Measurements from ENCODE around the gene PPP2R5D. TPM values are rescaled to one million over a fixed set of nuclear protein-coding genes. Genes with fewer than 3 reads are reported as not detected.

Gene PPP2R5D
- total and polyA plus RNA-seq, 9 of the 15 experiments (the other 6 are each of a cell fraction or from before 2014, with no cell fraction given): 1.3 to 96.1 (median 38.4) TPM

- TF ChIP-seq FOXP1 (CRISPR knock-in tag; IDR thresholded peaks at IDR 0.05): peak; percentile 93; the same call in 1 of the 2 replicates
- TF ChIP-seq JUND (IDR thresholded peaks at IDR 0.05; ENCODE audit: borderline replicate concordance, low read depth, low read length): peak; percentile 72
- peak; percentile 58; the same call in 1 of the 3 replicates for TF ChIP-seq JUND (tag; IDR thresholded peaks at IDR 0.05; ENCODE audit: borderline replicate concordance, low read depth, low read length)
- TF ChIP-seq IRF1 (CRISPR knock-in tag; IDR thresholded peaks at IDR 0.05; ENCODE audit: borderline replicate concordance): no peak
- peak; percentile 27; the same call in 1 of the 2 replicates for TF ChIP-seq HDAC2 (IDR thresholded peaks at IDR 0.05)
- no peak for TF ChIP-seq CGGBP1 (CRISPR knock-in tag; IDR thresholded peaks at IDR 0.05)
- TF ChIP-seq RB1 (IDR thresholded peaks at IDR 0.05; ENCODE audit: low read depth): peak; percentile 87
- 0 out of 2 replicates have a peak, but pooled peaks have one; percentile 21 for TF ChIP-seq NR2C2 (CRISPR knock-in tag; IDR thresholded peaks at IDR 0.05)
- TF ChIP-seq NR2C2 (tag; IDR thresholded peaks at IDR 0.05): peak; percentile 81; the same call in 1 of the 2 replicates
- no peak for TF ChIP-seq ARHGAP35 (IDR thresholded peaks at IDR 0.05; ENCODE audit: partially characterized antibody)
- TF ChIP-seq HEY1 (CRISPR knock-in tag; IDR thresholded peaks at IDR 0.05; ENCODE audit: borderline replicate concordance): no peak
- TF ChIP-seq POLR2G (IDR thresholded peaks at IDR 0.05; ENCODE audit: low read depth, low read length): peak; percentile 91
- no peak for TF ChIP-seq MLLT1 (IDR thresholded peaks at IDR 0.05)
- peak; percentile 99 for TF ChIP-seq LCOR (CRISPR knock-in tag; IDR thresholded peaks at IDR 0.05)
- TF ChIP-seq DLX4 (CRISPR knock-in tag; IDR thresholded peaks at IDR 0.05): no peak
- TF ChIP-seq CBX3 (IDR thresholded peaks at IDR 0.05; ENCODE audit: borderline replicate concordance in 1 of 2, low read length in 2 of 2): peak in 1 of 2 experiments; percentile 56; a peak in 1 of 3 replicates
- no peak for TF ChIP-seq BRD9 (IDR thresholded peaks at IDR 0.05; ENCODE audit: low read depth, partially characterized antibody)
- no peak for TF ChIP-seq SNAPC5 (CRISPR knock-in tag; IDR thresholded peaks at IDR 0.05)
- no peak for TF ChIP-seq E4F1 (CRISPR knock-in tag; IDR thresholded peaks at IDR 0.05; ENCODE audit: borderline replicate concordance)
- no peak for TF ChIP-seq BDP1 (IDR thresholded peaks at IDR 0.05; ENCODE audit: insufficient read depth, insufficient read length)
- no peak for TF ChIP-seq ZNF212 (CRISPR knock-in tag; IDR thresholded peaks at IDR 0.05)
- peak; percentile 79; the same call in 1 of the 2 replicates for TF ChIP-seq SREBF1 (IDR thresholded peaks at IDR 0.05; ENCODE audit: borderline replicate concordance, low read depth, low read length)
- no peak for TF ChIP-seq YBX1 (IDR thresholded peaks at IDR 0.05)
- peak; percentile 90 for TF ChIP-seq EP400 (IDR thresholded peaks at IDR 0.05)
These were observed 29.6 kb downstream of the PPP2R5D start, which contains the start of the genes KLHDC3 and MEA1 (continued) for GRCh38 chr6:43013843-43014433.

Data from K562 (cell line).